MG63 (cell line): ENCODE results near the gene SAMD13. TPM values are rescaled to one million over a fixed set of nuclear protein-coding genes. Genes with fewer than 3 reads are reported as not detected.
A peak's percentile ranks its signal among the peaks of the same experiment; 100 is the strongest.

Source experiments
- DNase-seq: peaks from one replicate; pipeline ENCODE4 v3.0.0-alpha.2; 2020
- H3K27me3 ChIP-seq: fragments of 250-450 bp; sonication (Bioruptor Pico); 2 replicates; pipeline ENCODE4 v1.5.1; 2020; ENCODE audit warnings: mild to moderate bottlenecking, moderate library complexity
- H3K36me3 ChIP-seq: fragments of 250-450 bp; sonication (Bioruptor Pico); 2 replicates; pipeline ENCODE4 v1.5.1; 2020; ENCODE audit warnings: mild to moderate bottlenecking, moderate library complexity
- H3K4me3 ChIP-seq: fragments of 250-450 bp; sonication (Bioruptor Pico); 2 replicates; pipeline ENCODE4 v1.5.1; 2020; ENCODE audit warnings: mild to moderate bottlenecking, moderate library complexity
- H3K9me3 ChIP-seq: fragments of 250-450 bp; sonication (Bioruptor Pico); 2 replicates; pipeline ENCODE4 v1.5.1; 2020; ENCODE audit warnings: mild to moderate bottlenecking, moderate library complexity
- total RNA-seq: library from RNA; depleted of rRNA; stranded (reverse); fragments of >200 nt; shearing (Covaris generic); gene quantifications from 2 replicates; pipeline ENCODE4 v1.2.3, GENCODE V29; 2014; ENCODE audit warnings: low replicate concordance

SAMD13 gene
- total RNA-seq, 1 experiment from 2014 or later: 0.40 TPM

DNA sequence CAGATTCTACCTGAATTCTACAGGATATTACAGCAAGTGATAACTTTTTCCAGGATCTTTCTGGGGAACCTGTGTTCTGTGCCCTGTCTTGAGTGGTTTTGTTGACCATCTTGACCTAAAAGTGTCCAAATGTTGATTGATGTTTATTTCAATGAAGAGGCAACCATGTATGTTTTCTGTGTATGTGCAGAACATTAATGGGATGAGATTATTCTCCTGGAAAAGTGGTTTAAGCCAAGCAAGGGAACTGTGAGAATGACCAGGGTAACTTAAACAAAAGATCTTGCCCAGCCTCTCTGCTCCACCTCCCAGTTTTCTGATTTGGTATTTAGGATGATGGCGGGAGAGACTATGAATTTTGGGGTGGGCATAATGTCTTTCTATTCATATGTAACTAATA, 1.0 kb upstream of the SAMD13 start:
- peaks cover under 1% of the 10 kb centered on the region; the same call in 1 of the 2 replicates for H3K9me3 ChIP-seq
- H3K27me3 ChIP-seq: no peaks in the 10 kb centered on the region
- H3K4me3 ChIP-seq: no peak overlapping the region
- no peaks in the 10 kb centered on the region for H3K36me3 ChIP-seq
- DNase-seq: no peak

DNA sequence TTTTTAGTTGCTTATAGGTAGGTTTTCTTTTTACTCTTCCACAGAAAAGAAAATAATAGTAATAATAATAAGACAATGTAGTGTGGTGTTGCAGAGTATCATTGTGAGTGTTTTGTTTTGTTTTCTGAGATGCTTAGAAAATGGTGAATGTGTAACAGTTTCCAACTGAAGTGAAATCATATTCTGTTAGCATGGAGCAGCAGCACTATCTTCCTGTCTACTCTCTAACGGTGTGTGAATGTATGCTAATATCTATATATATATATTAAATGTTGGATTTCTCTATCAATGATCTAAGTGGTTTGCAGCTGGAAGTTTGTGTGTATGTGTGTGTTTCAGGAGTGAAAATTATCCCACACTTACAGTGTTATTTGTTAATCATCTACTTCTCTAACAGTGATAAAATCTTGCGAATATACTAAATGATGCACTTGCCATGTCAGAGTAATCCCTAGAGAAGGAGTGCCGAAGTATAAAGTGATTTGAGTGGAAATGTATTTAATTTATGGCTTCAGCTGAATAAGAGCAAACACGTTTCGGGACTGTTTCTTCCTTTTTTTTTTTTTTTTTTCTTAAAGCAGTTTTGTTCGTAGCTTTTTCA, 377 bp downstream of the SAMD13 start:
- H3K4me3 ChIP-seq: no peak overlapping the region
- DNase-seq: no peak
- no peaks in the 10 kb centered on the region for H3K9me3 ChIP-seq
- no peaks in the 10 kb centered on the region for H3K27me3 ChIP-seq
- no peaks in the 10 kb centered on the region for H3K36me3 ChIP-seq

DNA sequence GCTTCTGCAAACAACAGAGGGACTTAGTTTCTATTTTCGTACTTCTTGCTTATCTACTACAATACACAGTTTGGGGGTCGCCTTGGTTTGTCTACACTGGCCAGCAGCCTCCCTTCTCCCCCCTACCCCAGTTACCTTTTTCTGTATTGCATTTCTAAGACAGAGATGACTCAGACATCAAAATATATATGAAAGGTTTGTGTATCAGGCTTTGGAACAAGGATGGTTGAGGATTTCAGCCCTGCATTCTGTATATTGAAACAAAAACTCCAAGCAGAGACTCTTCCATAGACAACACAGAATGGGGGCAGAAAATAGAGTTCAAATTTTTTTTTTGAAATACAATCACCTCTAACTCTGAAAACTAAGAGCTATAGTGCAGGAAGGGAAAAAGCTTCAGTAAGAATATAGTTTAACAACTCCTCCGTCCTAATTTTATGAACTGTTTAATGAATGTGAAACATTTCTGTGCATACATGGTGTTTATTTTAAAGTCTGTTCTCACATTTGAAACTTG, 1.9 kb downstream of the SAMD13 start:
- H3K27me3 ChIP-seq: no peaks in the 10 kb centered on the region
- peak overlapping the region; percentile 41 for H3K4me3 ChIP-seq
- H3K9me3 ChIP-seq: no peaks in the 10 kb centered on the region
- H3K36me3 ChIP-seq: no peaks in the 10 kb centered on the region
- no peak for DNase-seq

DNA sequence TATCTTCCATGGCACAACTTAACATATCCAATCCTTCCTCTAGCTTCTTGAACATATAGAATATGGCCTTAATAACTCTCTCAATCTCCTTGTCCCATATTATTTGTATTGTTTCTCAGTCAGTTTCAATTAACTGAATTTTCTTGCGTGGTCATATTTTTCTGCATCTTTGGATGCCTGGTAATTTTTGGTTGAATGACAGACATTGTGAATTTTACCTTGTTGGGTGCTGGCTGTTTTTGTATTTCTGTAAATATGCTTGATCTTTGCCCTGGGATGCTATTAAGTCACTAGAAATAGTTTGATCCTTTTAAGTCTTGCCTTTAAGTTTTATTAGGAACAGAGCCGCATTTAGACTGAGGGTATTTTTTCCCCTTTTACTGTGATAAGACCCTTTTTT, 5.9 kb downstream of the SAMD13 start:
- Histone ChIP-seq H3K27me3 (no peaks in the 10 kb centered on the region), H3K36me3 (no peaks in the 10 kb centered on the region), H3K4me3 (no peak overlapping the region), H3K9me3 (no peaks in the 10 kb centered on the region)
- no peak for DNase-seq

DNA sequence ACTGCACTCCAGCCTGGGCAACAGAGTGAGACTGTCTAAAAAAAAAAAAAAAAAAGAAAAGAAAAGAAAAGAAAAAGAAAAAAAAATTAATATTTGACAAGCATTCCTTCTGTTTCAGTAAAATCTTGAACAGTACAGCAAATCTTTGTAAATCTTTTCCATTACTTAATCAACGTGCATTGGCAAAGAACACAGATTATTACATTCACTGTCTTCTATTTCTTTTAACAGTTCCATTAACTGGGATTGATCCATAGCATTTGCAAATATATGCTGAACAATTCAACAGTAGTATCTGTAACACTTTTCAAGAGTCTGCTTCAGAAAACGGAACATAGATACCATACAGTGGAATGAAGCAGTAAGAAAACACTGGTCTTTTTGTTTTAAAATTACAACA, 9.8 kb downstream of the SAMD13 start:
- no peak for DNase-seq
- no peaks in the 10 kb centered on the region for H3K9me3 ChIP-seq
- H3K4me3 ChIP-seq: no peak overlapping the region
- H3K36me3 ChIP-seq: no peaks in the 10 kb centered on the region
- no peaks in the 10 kb centered on the region for H3K27me3 ChIP-seq

DNA sequence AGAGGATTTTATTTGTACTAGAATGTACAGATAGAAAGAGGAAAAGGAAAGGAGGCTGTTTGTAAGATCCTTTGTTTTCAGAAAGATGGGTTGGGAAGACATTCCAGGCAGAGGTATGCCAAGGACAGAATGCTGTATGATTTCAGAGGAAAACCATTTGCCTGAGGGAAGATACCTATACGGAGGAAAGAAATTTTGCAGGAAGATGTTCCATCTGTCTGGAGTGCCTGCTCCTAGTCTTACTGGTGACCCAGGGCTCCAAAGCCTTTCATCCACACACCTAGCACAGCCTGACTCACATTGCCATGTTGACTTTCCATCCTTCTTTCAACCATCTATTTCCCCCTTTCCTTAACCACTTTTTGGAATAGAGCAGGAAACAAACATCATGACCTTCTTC, 18.2 kb downstream of the SAMD13 start:
- Histone ChIP-seq H3K4me3 (no peak overlapping the region), H3K27me3 (no peaks in the 10 kb centered on the region), H3K9me3 (no peaks in the 10 kb centered on the region), H3K36me3 (no peaks in the 10 kb centered on the region)
- DNase-seq: no peak

DNA sequence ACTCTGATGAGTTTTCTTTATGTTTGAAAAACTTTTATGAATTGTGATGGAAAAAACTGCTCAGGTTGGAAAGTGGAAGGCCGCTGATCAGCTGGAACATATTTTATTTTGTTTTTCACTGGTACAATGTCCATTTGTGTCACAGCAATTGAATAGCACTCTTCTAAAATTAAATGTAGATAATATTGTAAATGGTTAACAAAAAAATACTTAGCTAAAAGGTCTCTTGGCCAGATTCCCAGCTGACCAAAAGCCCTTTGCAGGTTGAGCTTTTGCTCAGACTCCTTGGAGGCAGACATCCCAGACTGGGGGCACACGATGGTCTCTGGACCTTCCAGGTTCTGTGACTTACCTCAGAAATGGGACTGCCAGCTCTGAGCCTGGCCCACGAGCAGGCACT, 26.3 kb downstream of the SAMD13 start:
- Histone ChIP-seq H3K9me3 (no peaks in the 10 kb centered on the region), H3K4me3 (no peak overlapping the region), H3K27me3 (no peaks in the 10 kb centered on the region)

DNA sequence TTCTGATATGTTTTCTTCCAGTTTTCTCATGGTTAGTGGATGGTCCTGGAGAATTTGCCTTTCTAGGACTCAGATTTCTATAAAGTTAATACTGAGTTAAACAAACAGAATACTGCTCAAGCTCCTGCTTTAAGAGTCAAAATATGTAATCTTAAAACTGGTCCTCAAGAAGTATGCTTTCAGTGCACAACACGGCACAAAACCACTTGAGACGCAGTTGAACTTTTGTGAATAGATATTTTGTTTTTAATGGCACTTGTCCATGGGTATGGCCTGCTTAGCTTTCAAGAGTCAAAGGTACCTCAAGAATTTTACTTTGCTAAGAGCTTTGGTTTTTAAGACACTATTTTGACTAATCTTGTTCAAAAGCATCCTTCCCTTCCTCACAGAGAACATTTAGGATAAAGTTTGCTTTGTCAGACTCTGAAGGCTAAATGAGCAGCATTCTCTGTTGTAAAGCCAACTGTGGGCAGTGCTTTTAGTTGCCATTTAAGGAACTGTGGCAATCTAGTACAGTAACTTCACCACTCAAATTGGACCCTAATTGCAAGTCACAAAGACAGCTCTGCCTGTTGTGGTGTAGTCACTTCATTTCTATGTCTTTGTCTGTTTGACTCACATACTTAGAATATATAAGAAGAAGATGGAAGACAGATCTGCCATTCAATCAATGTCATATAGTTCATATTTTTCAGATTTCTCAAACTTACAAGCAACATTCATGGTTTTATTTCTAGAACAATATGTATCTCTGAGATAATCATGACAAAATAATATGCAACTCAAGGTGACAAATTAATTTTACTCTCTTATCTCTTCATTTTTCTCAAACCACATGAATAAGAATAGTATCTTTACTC, 28.8 kb downstream of the SAMD13 start:
- Histone ChIP-seq H3K36me3 (no peaks in the 10 kb centered on the region), H3K27me3 (no peaks in the 10 kb centered on the region), H3K9me3 (no peaks in the 10 kb centered on the region; the same call in none of the 2 replicates), H3K4me3 (no peak overlapping the region)
- DNase-seq: no peak

More for the DNA sequence above, 26.3 kb downstream of the SAMD13 start:
- H3K36me3 ChIP-seq: no peaks in the 10 kb centered on the region
- DNase-seq: no peak

DNA sequence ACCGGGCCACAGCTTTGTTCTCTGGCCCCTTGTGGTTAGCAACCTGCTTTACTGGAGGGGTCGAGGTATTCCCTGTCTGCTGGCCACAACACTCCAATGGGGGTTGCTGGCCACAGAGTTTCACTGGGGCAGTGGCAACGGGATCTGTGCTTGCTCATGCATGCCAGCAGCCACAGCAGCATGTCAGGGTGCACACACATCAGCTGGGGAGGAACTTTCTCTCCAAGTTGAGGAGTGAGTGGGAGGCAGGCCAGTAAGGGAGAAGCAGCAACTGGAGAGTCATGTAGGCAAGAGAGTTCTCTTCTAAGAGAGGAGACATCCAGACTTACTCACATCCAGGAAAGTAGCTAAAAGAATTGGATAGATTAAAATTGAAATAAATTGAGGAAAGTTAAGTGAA, 38.0 kb downstream of the SAMD13 start:
- no peaks in the 10 kb centered on the region for H3K36me3 ChIP-seq
- no peak overlapping the region for H3K4me3 ChIP-seq
- H3K9me3 ChIP-seq: no peaks in the 10 kb centered on the region; the same call in none of the 2 replicates
- H3K27me3 ChIP-seq: no peaks in the 10 kb centered on the region
- DNase-seq: no peak

DNA sequence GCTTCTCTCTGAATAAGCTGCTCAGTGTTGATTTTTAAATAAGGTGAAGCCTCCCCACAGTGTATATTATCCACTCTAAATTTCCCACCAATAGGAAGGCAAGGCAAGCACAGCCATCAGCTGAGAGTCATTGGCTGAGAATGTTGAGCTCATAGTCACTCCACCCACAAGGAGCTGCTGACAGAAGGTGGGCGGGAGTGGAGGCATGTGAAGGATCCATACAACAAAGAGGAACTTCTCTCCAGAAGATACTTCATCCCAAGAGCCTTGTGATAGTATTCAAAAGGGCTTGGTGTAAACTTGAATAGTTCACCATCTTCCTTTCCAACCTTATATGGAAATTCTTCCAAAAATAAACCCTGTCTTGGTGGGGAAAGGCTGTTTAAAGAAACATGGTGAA, 42.8 kb downstream of the SAMD13 start:
- Histone ChIP-seq H3K4me3 (no peak overlapping the region), H3K9me3 (no peaks in the 10 kb centered on the region), H3K36me3 (no peaks in the 10 kb centered on the region), H3K27me3 (no peaks in the 10 kb centered on the region)
- DNase-seq: peak; percentile 12

DNA sequence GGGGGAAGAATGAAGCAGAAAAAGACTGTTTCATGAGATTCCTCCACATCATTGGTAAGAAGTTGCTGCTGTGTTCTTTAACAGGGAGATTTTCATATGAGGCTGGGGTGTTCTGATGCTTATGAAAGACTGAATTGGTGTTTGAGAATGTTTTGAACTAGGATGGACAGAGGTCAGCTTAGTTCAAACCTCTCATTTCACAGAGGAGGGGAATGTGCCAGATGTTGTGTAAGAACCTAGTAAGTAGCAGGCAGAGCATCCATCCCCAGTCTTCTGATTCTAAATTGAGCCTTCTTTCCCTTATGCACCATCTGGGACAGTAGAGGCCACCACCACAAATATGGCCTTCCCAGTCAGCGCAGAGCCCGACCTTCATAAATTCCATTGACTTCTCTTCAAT, 43.7 kb downstream of the SAMD13 start:
- DNase-seq: no peak
- no peak overlapping the region for H3K4me3 ChIP-seq
- no peaks in the 10 kb centered on the region for H3K36me3 ChIP-seq
- H3K9me3 ChIP-seq: no peaks in the 10 kb centered on the region
- H3K27me3 ChIP-seq: no peaks in the 10 kb centered on the region

DNA sequence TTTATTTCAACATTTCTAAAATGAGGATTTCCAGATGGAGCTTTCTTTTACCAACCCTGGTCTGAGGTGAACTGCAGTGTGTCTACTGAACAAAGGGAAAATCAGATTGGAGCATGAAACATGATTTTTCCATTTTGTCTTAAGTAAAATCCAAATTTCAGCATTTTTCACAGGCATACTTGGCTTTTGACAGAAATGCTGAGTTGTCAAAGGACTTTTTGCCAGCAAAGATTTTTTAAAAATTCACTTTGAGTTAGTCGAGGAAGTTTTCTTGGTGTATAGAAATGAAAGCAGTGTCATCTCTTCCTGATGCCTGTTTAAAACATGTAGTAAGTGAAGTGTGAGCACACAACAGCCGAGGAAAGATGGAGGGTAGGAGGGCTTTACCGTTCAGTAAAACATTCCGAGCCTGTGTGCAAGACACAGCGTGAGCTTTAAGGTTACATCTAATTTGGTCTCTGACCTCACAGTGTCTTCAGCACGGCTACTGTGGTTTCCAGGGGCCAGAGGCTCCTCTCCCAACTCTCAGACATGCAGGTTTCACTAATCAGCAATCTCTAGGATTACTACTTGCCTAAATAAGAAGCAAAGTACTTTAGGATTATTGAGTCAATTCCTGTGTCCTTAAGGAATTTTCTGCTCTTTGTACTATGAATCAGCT, 45.9 kb downstream of the SAMD13 start:
- DNase-seq: no peak

DNA sequence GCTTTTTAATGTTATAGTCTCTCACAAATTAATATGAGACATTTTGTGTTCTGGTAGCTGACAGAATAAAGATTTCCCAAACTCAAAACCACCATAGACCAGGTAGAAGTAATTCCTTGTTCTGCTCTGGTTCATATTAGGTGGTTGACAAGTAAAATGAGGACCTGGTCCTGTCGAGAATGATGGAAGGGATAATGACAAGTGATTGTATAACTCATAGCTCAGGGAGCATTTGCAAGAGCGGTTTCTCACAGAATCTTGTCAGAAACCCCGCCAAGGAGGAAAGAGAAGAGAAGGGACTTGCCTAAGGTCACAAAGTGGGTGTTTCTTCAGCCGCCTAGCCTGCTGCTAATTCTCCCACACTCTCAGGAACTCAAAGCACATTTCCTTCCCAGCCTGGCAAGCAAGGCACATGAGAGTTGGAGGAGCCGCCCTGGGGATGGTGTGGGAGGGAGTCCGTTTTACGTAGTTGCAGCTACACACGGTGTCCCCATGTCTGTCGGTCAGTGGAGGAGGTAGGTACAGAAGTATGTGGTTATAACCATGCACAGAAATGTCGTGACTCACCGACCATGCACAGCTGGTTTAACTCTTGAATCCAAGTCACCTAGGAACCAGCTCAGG, 46.5 kb downstream of the SAMD13 start:
- DNase-seq: no peak
- no peaks in the 10 kb centered on the region for H3K36me3 ChIP-seq
- H3K9me3 ChIP-seq: no peaks in the 10 kb centered on the region
- no peak overlapping the region for H3K4me3 ChIP-seq
- H3K27me3 ChIP-seq: no peaks in the 10 kb centered on the region

More for the DNA sequence above, 45.9 kb downstream of the SAMD13 start:
- Histone ChIP-seq H3K27me3 (no peaks in the 10 kb centered on the region), H3K36me3 (no peaks in the 10 kb centered on the region), H3K4me3 (no peak overlapping the region), H3K9me3 (no peaks in the 10 kb centered on the region)

DNA sequence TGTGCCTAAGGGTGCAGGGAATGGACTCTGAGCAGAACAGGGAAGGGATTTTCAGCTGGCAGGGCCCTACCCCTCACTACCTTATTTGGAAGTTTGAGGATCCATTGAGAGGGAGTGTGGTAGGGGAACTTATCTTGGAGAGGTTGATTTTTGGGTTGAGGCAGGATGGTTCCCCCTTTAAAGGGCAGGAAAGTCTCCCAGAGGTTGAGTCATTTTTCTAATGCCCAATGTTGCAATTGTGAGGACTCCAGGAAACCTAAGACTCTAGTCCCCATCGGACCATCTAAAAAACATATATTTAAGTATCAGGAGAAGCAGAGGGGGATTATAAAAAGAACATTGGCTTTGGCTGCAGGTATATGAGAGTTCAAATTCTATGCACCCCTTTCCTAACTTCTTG, 47.3 kb downstream of the SAMD13 start:
- DNase-seq: no peak
- H3K27me3 ChIP-seq: no peaks in the 10 kb centered on the region
- H3K4me3 ChIP-seq: no peak overlapping the region
- H3K36me3 ChIP-seq: no peaks in the 10 kb centered on the region
- no peaks in the 10 kb centered on the region for H3K9me3 ChIP-seq

DNA sequence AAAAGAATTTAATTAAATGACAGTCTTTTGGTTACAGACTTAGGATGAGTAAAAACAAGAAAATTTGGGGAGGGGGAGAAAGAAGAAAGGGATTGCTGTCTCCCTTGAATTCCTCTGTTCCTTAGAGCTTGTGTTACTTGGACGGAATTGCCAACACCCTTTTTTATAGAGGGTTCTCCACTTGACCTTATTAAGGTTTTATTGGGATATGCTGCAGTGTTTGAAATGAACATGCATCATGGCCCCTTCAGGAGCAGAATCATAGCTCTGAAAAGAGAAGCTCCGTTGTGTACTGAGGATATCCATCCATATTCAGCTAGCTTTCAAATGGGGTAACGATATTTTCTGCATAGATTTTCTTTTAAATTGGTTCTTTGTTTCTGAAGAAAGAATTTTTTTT, 48.6 kb downstream of the SAMD13 start:
- DNase-seq: no peak
- no peaks in the 10 kb centered on the region for H3K27me3 ChIP-seq
- no peak overlapping the region for H3K4me3 ChIP-seq
- H3K36me3 ChIP-seq: no peaks in the 10 kb centered on the region
- H3K9me3 ChIP-seq: no peaks in the 10 kb centered on the region

DNA sequence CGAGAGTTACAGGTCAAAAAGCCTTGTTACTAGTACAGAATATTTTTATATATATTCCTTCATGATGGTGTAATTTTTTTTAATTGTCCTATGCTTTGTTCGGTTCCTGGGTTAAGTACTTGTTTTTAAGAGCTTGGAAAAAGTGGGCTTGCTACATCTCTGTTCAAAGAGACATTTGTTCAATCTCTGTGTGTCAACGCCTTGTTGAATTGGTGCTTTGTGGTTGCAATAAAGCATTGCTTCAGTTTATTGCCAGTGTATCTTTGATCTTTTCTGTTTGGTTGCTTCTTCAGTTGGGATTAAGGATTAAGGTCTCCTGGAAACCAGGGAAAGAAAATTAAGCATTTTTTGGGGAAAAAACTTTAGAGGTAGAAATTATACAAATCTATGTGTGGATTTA, 49.0 kb downstream of the SAMD13 start:
- no peaks in the 10 kb centered on the region for H3K27me3 ChIP-seq

More for the DNA sequence above, 49.0 kb downstream of the SAMD13 start:
- Histone ChIP-seq H3K4me3 (no peak overlapping the region), H3K36me3 (no peaks in the 10 kb centered on the region), H3K9me3 (no peaks in the 10 kb centered on the region)
- no peak for DNase-seq
